Ishikawa (cell line): Measurements from ENCODE around the gene STRBP.

Experiments used
- EGR1 ChIP-seq: IDR thresholded peaks from 2 replicates; pipeline ENCODE4 v1.6.1; 2012
- EP300 ChIP-seq: IDR thresholded peaks from 2 replicates; pipeline ENCODE4 v1.6.1; 2012; ENCODE audit warnings: borderline replicate concordance
- FOXM1 ChIP-seq: IDR thresholded peaks from 2 replicates; pipeline ENCODE4 v1.6.1; 2012; ENCODE audit warnings: low read depth, borderline replicate concordance
- NFIC ChIP-seq: IDR thresholded peaks from 2 replicates; pipeline ENCODE4 v1.6.1; 2012
- RAD21 ChIP-seq: IDR thresholded peaks from 2 replicates; pipeline ENCODE4 v1.6.1; 2012; ENCODE audit warnings: low read depth
- TAF1 ChIP-seq: IDR thresholded peaks from 2 replicates; pipeline ENCODE4 v1.6.1; 2012; ENCODE audit warnings: low read depth, mild to moderate bottlenecking
- TCF12 ChIP-seq: IDR thresholded peaks from 2 replicates; pipeline ENCODE4 v1.6.1; 2012; ENCODE audit warnings: low read depth
- TEAD4 ChIP-seq: IDR thresholded peaks from 2 replicates; pipeline ENCODE4 v1.6.1; 2012
- YY1 ChIP-seq: IDR thresholded peaks from 2 replicates; pipeline ENCODE4 v1.6.1; 2012; ENCODE audit warnings: low read depth
- TF ChIP-seq, protein P1 (sequence below): IDR thresholded peaks from 2 replicates; pipeline ENCODE4 v1.6.1; 2012
- TF ChIP-seq, protein P2 (sequence below): IDR thresholded peaks from 2 replicates; pipeline ENCODE4 v1.6.1; 2012
- TF ChIP-seq, protein P3 (sequence below): IDR thresholded peaks from 2 replicates; pipeline ENCODE4 v1.6.1; 2012; ENCODE audit warnings: low read depth, mild to moderate bottlenecking

DNA sequence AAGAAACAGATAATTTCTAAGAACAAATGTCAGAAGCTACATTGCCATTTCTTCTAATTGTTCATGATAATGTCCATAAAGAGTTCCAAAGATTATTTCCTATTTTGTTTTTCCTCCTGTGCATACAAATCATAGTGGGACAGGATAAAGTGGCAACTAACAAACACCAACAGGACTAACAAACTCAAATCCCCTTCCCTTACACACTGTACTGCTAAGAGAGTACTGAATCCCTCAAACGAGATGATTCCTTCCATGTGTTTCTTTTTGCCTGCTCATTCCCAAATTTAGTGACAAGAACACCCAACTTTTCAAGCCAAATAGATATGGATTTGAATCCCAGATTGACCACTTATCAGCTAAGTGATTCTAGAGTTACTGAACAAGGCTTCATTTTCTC, 15.2 kb downstream of the STRBP start:
- TF ChIP-seq TCF12 (no peak), FOXM1 (no peak), EP300 (no peak), YY1 (no peak), NFIC (no peak), EGR1 (no peak), TAF1 (no peak), RAD21 (no peak), TEAD4 (no peak)
- TF ChIP-seq, protein P1, sequence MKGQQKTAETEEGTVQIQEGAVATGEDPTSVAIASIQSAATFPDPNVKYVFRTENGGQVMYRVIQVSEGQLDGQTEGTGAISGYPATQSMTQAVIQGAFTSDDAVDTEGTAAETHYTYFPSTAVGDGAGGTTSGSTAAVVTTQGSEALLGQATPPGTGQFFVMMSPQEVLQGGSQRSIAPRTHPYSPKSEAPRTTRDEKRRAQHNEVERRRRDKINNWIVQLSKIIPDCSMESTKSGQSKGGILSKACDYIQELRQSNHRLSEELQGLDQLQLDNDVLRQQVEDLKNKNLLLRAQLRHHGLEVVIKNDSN = no peak
- TF ChIP-seq, protein P2, sequence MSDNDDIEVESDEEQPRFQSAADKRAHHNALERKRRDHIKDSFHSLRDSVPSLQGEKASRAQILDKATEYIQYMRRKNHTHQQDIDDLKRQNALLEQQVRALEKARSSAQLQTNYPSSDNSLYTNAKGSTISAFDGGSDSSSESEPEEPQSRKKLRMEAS = no peak
- TF ChIP-seq, protein P3, sequence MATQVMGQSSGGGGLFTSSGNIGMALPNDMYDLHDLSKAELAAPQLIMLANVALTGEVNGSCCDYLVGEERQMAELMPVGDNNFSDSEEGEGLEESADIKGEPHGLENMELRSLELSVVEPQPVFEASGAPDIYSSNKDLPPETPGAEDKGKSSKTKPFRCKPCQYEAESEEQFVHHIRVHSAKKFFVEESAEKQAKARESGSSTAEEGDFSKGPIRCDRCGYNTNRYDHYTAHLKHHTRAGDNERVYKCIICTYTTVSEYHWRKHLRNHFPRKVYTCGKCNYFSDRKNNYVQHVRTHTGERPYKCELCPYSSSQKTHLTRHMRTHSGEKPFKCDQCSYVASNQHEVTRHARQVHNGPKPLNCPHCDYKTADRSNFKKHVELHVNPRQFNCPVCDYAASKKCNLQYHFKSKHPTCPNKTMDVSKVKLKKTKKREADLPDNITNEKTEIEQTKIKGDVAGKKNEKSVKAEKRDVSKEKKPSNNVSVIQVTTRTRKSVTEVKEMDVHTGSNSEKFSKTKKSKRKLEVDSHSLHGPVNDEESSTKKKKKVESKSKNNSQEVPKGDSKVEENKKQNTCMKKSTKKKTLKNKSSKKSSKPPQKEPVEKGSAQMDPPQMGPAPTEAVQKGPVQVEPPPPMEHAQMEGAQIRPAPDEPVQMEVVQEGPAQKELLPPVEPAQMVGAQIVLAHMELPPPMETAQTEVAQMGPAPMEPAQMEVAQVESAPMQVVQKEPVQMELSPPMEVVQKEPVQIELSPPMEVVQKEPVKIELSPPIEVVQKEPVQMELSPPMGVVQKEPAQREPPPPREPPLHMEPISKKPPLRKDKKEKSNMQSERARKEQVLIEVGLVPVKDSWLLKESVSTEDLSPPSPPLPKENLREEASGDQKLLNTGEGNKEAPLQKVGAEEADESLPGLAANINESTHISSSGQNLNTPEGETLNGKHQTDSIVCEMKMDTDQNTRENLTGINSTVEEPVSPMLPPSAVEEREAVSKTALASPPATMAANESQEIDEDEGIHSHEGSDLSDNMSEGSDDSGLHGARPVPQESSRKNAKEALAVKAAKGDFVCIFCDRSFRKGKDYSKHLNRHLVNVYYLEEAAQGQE = no peak
